HepG2 (cell line): ENCODE measurements around the gene POPDC2. TPM values are rescaled to one million over a fixed set of nuclear protein-coding genes. Genes with fewer than 3 reads are reported as not detected.

Experiments used
- CEBPG ChIP-seq: IDR thresholded peaks from 2 replicates; pipeline ENCODE4 v1.6.1; 2016
- SIN3A ChIP-seq: IDR thresholded peaks from 2 replicates; pipeline ENCODE4 v1.6.1; 2011; ENCODE audit warnings: low read depth, mild to moderate bottlenecking, control low read depth, low read length, borderline replicate concordance
- SP2 ChIP-seq: sonication (generic); formaldehyde crosslinking; IDR thresholded peaks from 2 replicates; pipeline ENCODE4 v1.5.1; 2020; ENCODE audit warnings: mild to moderate bottlenecking, missing genetic modification reagents
- SRSF1 ChIP-seq: fragments of 200-400 bp; formaldehyde crosslinking; optimal IDR thresholded peaks from 2 replicates; pipeline ENCODE3; 2017; ENCODE audit warnings: mild to moderate bottlenecking, low read depth, low read length, moderate library complexity
- ZNF253 ChIP-seq: sonication (generic); formaldehyde crosslinking; IDR thresholded peaks from 2 replicates; pipeline ENCODE4 v1.8.0; 2022; ENCODE audit warnings: mild to moderate bottlenecking, missing genetic modification reagents, borderline replicate concordance
- ZNF326 ChIP-seq: sonication (generic); formaldehyde crosslinking; IDR thresholded peaks from 2 replicates; pipeline ENCODE4 v1.4.0; 2020; ENCODE audit warnings: missing genetic modification reagents, borderline replicate concordance
- ZNF350 ChIP-seq: sonication (generic); formaldehyde crosslinking; IDR thresholded peaks from 2 replicates; pipeline ENCODE4 v1.4.0; 2020; ENCODE audit warnings: mild to moderate bottlenecking, low read depth, missing genetic modification reagents, borderline replicate concordance
- polyA plus RNA-seq, 8 experiments: library from polyadenylated mRNA; depleted of rRNA in 3 of 8; stranded (reverse) in 7 of 8; unstranded in 1 of 8; fragments of >200 nt; fragmentation: Illumina TruSeq in 4 of 8; extraction: Trizol in 4 of 8; gene quantifications; 2 replicates each; pipeline versions ENCODE4 v1.2.1 to v1.2.3, GENCODE V29; 2011 to 2016; ENCODE audit warnings: low read depth in 4 of 8, missing spikeins in 1 of 8, mixed read lengths in 1 of 8; ENCODE audit not compliant: insufficient read depth in 1 of 8
- total RNA-seq, 5 experiments: library from RNA; depleted of rRNA; stranded (reverse); fragments of >200 nt; fragmentation: Illumina TruSeq; extraction: Trizol; gene quantifications; 2 replicates each; pipeline ENCODE4 v1.2.3, GENCODE V29; 2016; ENCODE audit warnings: low read depth in 1 of 5
- TF ChIP-seq, protein P1 (sequence below): sonication (generic); formaldehyde crosslinking; IDR thresholded peaks from 2 replicates; pipeline ENCODE4 v1.4.0; 2020; ENCODE audit warnings: missing genetic modification reagents, borderline replicate concordance
- TF ChIP-seq, protein P2 (sequence below): sonication (generic); formaldehyde crosslinking; IDR thresholded peaks from 2 replicates; pipeline ENCODE4 v1.5.1; 2020; ENCODE audit warnings: mild to moderate bottlenecking, moderate library complexity, missing genetic modification reagents
- TF ChIP-seq, protein P3 (sequence below): sonication (generic); formaldehyde crosslinking; IDR thresholded peaks from 2 replicates; pipeline ENCODE4 v1.4.0; 2020; ENCODE audit warnings: missing genetic modification reagents

POPDC2 gene
- total and polyA plus RNA-seq, 2 of the 13 experiments (the other 11 are each of a cell fraction or from before 2014, with no cell fraction given): 0.18 to 0.58 TPM

DNA sequence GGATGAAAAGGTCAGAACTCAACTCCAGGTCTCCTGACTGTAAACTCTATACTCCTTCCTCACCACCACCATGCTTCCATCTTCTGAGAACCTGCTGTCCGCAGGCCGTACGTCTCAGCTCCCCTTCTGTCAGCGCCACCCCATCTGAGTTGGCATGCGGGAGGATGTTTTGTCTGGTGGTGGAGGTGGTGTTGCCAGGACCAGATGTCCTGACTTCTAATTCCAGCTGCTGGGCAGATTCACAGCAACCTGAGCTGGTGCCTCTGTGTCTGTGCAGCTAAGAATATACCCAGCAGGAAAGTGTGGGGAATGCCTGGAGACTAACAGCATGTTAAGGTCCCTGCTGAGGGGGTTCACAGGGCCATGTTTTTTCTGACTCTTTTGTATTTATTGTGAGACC is 39.5 kb downstream of the POPDC2 start (continued):
- TF ChIP-seq, protein P1, sequence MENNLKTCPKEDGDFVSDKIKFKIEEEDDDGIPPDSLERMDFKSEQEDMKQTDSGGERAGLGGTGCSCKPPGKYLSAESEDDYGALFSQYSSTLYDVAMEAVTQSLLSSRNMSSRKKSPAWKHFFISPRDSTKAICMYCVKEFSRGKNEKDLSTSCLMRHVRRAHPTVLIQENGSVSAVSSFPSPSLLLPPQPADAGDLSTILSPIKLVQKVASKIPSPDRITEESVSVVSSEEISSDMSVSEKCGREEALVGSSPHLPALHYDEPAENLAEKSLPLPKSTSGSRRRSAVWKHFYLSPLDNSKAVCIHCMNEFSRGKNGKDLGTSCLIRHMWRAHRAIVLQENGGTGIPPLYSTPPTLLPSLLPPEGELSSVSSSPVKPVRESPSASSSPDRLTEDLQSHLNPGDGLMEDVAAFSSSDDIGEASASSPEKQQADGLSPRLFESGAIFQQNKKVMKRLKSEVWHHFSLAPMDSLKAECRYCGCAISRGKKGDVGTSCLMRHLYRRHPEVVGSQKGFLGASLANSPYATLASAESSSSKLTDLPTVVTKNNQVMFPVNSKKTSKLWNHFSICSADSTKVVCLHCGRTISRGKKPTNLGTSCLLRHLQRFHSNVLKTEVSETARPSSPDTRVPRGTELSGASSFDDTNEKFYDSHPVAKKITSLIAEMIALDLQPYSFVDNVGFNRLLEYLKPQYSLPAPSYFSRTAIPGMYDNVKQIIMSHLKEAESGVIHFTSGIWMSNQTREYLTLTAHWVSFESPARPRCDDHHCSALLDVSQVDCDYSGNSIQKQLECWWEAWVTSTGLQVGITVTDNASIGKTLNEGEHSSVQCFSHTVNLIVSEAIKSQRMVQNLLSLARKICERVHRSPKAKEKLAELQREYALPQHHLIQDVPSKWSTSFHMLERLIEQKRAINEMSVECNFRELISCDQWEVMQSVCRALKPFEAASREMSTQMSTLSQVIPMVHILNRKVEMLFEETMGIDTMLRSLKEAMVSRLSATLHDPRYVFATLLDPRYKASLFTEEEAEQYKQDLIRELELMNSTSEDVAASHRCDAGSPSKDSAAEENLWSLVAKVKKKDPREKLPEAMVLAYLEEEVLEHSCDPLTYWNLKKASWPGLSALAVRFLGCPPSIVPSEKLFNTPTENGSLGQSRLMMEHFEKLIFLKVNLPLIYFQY: no peak
- no peak for TF ChIP-seq SIN3A
- no peak for TF ChIP-seq ZNF253
- TF ChIP-seq CEBPG (CRISPR knock-in tag): no peak
- no peak for TF ChIP-seq ZNF326 (CRISPR knock-in tag)
- TF ChIP-seq, protein P2, sequence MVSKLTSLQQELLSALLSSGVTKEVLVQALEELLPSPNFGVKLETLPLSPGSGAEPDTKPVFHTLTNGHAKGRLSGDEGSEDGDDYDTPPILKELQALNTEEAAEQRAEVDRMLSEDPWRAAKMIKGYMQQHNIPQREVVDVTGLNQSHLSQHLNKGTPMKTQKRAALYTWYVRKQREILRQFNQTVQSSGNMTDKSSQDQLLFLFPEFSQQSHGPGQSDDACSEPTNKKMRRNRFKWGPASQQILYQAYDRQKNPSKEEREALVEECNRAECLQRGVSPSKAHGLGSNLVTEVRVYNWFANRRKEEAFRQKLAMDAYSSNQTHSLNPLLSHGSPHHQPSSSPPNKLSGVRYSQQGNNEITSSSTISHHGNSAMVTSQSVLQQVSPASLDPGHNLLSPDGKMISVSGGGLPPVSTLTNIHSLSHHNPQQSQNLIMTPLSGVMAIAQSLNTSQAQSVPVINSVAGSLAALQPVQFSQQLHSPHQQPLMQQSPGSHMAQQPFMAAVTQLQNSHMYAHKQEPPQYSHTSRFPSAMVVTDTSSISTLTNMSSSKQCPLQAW: no peak
- TF ChIP-seq SRSF1: no peak
- TF ChIP-seq, protein P3, sequence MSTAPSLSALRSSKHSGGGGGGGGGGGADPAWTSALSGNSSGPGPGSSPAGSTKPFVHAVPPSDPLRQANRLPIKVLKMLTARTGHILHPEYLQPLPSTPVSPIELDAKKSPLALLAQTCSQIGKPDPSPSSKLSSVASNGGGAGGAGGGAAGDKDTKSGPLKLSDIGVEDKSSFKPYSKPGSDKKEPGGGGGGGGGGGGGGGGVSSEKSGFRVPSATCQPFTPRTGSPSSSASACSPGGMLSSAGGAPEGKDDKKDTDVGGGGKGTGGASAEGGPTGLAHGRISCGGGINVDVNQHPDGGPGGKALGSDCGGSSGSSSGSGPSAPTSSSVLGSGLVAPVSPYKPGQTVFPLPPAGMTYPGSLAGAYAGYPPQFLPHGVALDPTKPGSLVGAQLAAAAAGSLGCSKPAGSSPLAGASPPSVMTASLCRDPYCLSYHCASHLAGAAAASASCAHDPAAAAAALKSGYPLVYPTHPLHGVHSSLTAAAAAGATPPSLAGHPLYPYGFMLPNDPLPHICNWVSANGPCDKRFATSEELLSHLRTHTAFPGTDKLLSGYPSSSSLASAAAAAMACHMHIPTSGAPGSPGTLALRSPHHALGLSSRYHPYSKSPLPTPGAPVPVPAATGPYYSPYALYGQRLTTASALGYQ (CRISPR knock-in tag): no peak
- TF ChIP-seq ZNF350 (CRISPR knock-in tag): no peak
- no peak for TF ChIP-seq SP2 (CRISPR knock-in tag)
